HG03575 (cell line): ENCODE measurements around the gene STRN3.
"Not testable (repeated sequence)": the region's sequence is repeated elsewhere in the genome, so short reads cannot be mapped to it uniquely, and the experiment has no call there.

Experiments
- ATAC-seq: cut with Tn5 transposase; IDR thresholded peaks from one replicate; pipeline ENCODE4 v1.9.1; 2021; ENCODE audit not compliant: unreplicated experiment, insufficient number of reproducible peaks, low FRiP score; ENCODE audit errors: extremely low read depth

Gene STRN3

GRCh38 chr14:30980980-30981379, 45.2 kb downstream of the STRN3 start:
- ATAC-seq = no peak

- not testable (repeated sequence) for ATAC-seq
Observed at GRCh38 chr14:30980106-30980704, 46.0 kb downstream of the STRN3 start.

- ATAC-seq = no peak
Observed at GRCh38 chr14:30977752-30978151, 48.4 kb downstream of the STRN3 start.

GRCh38 chr14:30974628-30975027, 51.6 kb downstream of the STRN3 start:
- no peak for ATAC-seq

GRCh38 chr14:30972882-30973582, 53.1 kb downstream of the STRN3 start:
- no peak for ATAC-seq

GRCh38 chr14:30972036-30972732, 54.0 kb downstream of the STRN3 start:
- not testable (repeated sequence) for ATAC-seq

GRCh38 chr14:30971586-30971985, 54.6 kb downstream of the STRN3 start:
- ATAC-seq = no peak

GRCh38 chr14:30969796-30970195, 56.4 kb downstream of the STRN3 start:
- not testable (repeated sequence) for ATAC-seq

- ATAC-seq = not testable (repeated sequence)
Observed at GRCh38 chr14:30967364-30968098, 58.6 kb downstream of the STRN3 start.

- no peak for ATAC-seq
Observed at GRCh38 chr14:30966415-30967363, 59.5 kb downstream of the STRN3 start.

GRCh38 chr14:30965861-30966260, 60.3 kb downstream of the STRN3 start:
- not testable (repeated sequence) for ATAC-seq

- not testable (repeated sequence) for ATAC-seq
Observed at GRCh38 chr14:30962537-30962936, 63.6 kb downstream of the STRN3 start.

- no peak for ATAC-seq
Observed at GRCh38 chr14:30961330-30961729, 64.8 kb downstream of the STRN3 start.

GRCh38 chr14:30960216-30960615, 66.0 kb downstream of the STRN3 start:
- ATAC-seq = no peak

GRCh38 chr14:30958555-30959407, 67.4 kb downstream of the STRN3 start:
- no peak for ATAC-seq

- ATAC-seq = no peak
Observed at GRCh38 chr14:30957813-30958370, 68.3 kb downstream of the STRN3 start.

- no peak for ATAC-seq
Observed at GRCh38 chr14:30949651-30950050, 76.5 kb downstream of the STRN3 start.
